HG03025 (cell line): ENCODE measurements around the gene ANKLE1.

Experiments
- ATAC-seq: cut with Tn5 transposase; IDR thresholded peaks from one replicate; pipeline ENCODE4 v1.9.1; 2021; ENCODE audit warnings: mild to moderate bottlenecking, moderate library complexity; ENCODE audit not compliant: unreplicated experiment, low FRiP score

ANKLE1 gene

GRCh38 chr19:17281391-17282304 is at the start of gene ANKLE1:
Gene ANKLE1, plus strand, starts transcription at chr19:17281901. Its CDS starts 20 bp downstream, at chr19:17281921.
- no peak for ATAC-seq

- ATAC-seq, result no peak
These were observed 49.4 kb upstream of the ANKLE1 start for GRCh38 chr19:17232258-17232657.

GRCh38 chr19:17234911-17235299 is 46.8 kb upstream of the ANKLE1 start:
- ATAC-seq, result no peak

GRCh38 chr19:17235300-17235970 is 46.3 kb upstream of the ANKLE1 start:
- no peak for ATAC-seq

GRCh38 chr19:17235971-17236777 is 45.5 kb upstream of the ANKLE1 start:
- ATAC-seq, result no peak

- no peak for ATAC-seq
These were observed 44.7 kb upstream of the ANKLE1 start for GRCh38 chr19:17236811-17237543.

GRCh38 chr19:17237747-17238706 is 43.7 kb upstream of the ANKLE1 start:
- ATAC-seq, result no peak

- no peak for ATAC-seq
These were observed 41.5 kb upstream of the ANKLE1 start for GRCh38 chr19:17240062-17240752.

- no peak for ATAC-seq
These were observed 40.8 kb upstream of the ANKLE1 start for GRCh38 chr19:17240826-17241399.

GRCh38 chr19:17242431-17243208 is 39.1 kb upstream of the ANKLE1 start:
- ATAC-seq, result no peak

- no peak for ATAC-seq
These were observed 38.4 kb upstream of the ANKLE1 start for GRCh38 chr19:17243211-17243829.

GRCh38 chr19:17243830-17244617 is 37.7 kb upstream of the ANKLE1 start:
- no peak for ATAC-seq

GRCh38 chr19:17244618-17245534 is 36.8 kb upstream of the ANKLE1 start:
- ATAC-seq, result no peak

GRCh38 chr19:17245535-17245984 is 36.1 kb upstream of the ANKLE1 start, which contains the start of gene NR2F6:
Gene NR2F6, minus strand, starts transcription at chr19:17245919. Its CDS starts 699 bp downstream, at chr19:17245220.
- ATAC-seq, result peak; percentile 5
